ENCODE results near the gene IGF2R.
"Not testable (repeated sequence)": the region's sequence is repeated elsewhere in the genome, so short reads cannot be mapped to it uniquely, and the experiment has no call there.

The IGF2R gene

GRCh38 chr6:160118620-160119229, 149.8 kb downstream of the IGF2R start:
- DNase-seq (ENCODE audit: low read depth), result no peak
- TF ChIP-seq, protein P1, sequence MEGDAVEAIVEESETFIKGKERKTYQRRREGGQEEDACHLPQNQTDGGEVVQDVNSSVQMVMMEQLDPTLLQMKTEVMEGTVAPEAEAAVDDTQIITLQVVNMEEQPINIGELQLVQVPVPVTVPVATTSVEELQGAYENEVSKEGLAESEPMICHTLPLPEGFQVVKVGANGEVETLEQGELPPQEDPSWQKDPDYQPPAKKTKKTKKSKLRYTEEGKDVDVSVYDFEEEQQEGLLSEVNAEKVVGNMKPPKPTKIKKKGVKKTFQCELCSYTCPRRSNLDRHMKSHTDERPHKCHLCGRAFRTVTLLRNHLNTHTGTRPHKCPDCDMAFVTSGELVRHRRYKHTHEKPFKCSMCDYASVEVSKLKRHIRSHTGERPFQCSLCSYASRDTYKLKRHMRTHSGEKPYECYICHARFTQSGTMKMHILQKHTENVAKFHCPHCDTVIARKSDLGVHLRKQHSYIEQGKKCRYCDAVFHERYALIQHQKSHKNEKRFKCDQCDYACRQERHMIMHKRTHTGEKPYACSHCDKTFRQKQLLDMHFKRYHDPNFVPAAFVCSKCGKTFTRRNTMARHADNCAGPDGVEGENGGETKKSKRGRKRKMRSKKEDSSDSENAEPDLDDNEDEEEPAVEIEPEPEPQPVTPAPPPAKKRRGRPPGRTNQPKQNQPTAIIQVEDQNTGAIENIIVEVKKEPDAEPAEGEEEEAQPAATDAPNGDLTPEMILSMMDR (IDR thresholded peaks at IDR 0.05; ENCODE audit: insufficient read depth, low read depth, low read length, missing control alignments), result no peak
- H3K4me3 ChIP-seq (ENCODE audit: low read length), result no peak overlapping the region

GRCh38 chr6:160120087-160120486, 151.2 kb downstream of the IGF2R start:
- H3K4me3 ChIP-seq (ENCODE audit: low read length), result no peak overlapping the region
- TF ChIP-seq, protein P1 (IDR thresholded peaks at IDR 0.05; ENCODE audit: insufficient read depth, low read depth, low read length, missing control alignments), result no peak
- no peak for DNase-seq (ENCODE audit: low read depth)

- DNase-seq (ENCODE audit: low read depth), result no peak
- no peak within 1 kb of the TSS for H3K4me3 ChIP-seq (ENCODE audit: low read length)
- TF ChIP-seq, protein P1 (IDR thresholded peaks at IDR 0.05; ENCODE audit: insufficient read depth, low read depth, low read length, missing control alignments), result no peak
Observed at GRCh38 chr6:160121558-160121957, 152.7 kb downstream of the IGF2R start, which contains the start of gene SLC22A1. Gene SLC22A1 (plus strand): TSS chr6:160121815. CDS start chr6:160121936, 121 bp downstream.

- DNase-seq (ENCODE audit: low read depth), result no peak
- no peak overlapping the region for H3K4me3 ChIP-seq (ENCODE audit: low read length)
- TF ChIP-seq, protein P1 (IDR thresholded peaks at IDR 0.05; ENCODE audit: insufficient read depth, low read depth, low read length, missing control alignments), result no peak
Observed at GRCh38 chr6:160121981-160122380, 153.1 kb downstream of the IGF2R start.

- no peak overlapping the region for H3K4me3 ChIP-seq (ENCODE audit: low read length)
- DNase-seq (ENCODE audit: low read depth), result no peak
- TF ChIP-seq, protein P1 (IDR thresholded peaks at IDR 0.05; ENCODE audit: insufficient read depth, low read depth, low read length, missing control alignments), result no peak
Observed at GRCh38 chr6:160122744-160123143, 153.9 kb downstream of the IGF2R start.

GRCh38 chr6:160124007-160124406, 155.1 kb downstream of the IGF2R start:
- DNase-seq (ENCODE audit: low read depth), result no peak
- H3K4me3 ChIP-seq (ENCODE audit: low read length), result no peak overlapping the region
- TF ChIP-seq, protein P1 (IDR thresholded peaks at IDR 0.05; ENCODE audit: insufficient read depth, low read depth, low read length, missing control alignments), result no peak

DNA sequence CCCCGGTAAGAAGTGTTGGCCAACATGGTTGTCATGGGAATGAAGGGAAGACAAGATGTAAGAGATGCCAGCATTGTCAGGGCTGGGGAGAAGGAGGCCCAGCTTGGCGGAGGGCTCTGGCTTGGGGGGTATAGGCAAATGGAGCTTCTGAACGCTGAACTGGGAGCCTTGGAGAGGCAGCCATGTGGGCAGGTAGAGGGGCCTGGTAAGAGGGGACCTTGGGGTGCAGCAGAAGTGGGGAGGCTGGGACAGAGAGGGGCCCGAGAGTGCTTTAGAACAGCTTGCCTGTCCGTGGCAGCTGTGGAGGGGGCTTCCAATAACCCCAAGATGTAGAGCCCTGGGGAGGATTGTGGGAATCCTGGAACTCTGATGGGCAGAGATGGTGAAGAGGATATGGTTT, 155.7 kb downstream of the IGF2R start:
- TF ChIP-seq, protein P1 (IDR thresholded peaks at IDR 0.05; ENCODE audit: insufficient read depth, low read depth, low read length, missing control alignments), result no peak
- H3K4me3 ChIP-seq (ENCODE audit: low read length), result no peak overlapping the region
- DNase-seq (ENCODE audit: low read depth), result no peak

DNA sequence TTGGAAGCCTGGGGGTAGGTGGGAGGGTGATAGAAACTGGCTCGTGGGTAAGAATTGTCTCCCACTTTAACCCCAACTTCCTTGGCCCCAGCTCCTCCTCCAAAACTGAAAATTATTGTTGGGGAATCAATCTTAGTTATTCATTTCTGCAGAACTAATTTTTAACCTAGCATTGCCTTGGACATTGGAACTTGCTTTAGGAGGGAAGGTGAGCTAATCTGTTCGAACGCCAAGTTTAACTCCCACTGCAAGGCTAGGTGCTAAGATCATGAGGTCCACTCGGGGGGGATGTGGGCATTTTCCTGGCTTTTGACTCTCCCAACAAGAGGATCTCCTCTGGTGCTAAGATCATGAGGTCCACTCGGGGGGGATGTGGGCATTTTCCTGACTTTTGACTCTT, 156.2 kb downstream of the IGF2R start:
- not testable (repeated sequence) for DNase-seq (ENCODE audit: low read depth); H3K4me3 ChIP-seq (ENCODE audit: low read length)
